Left lung (tissue), 10 donors: ENCODE measurements around the gene TMEM219. TPM values are rescaled to one million over a fixed set of nuclear protein-coding genes. Genes with fewer than 3 reads are reported as not detected.

ENCODE experiments used
- ATAC-seq: fragments of 200-7000 bp; cut with Tn5 transposase; one replicate; pipeline ENCODE4 v1.9.1; 2020; ENCODE audit warnings: moderate library complexity
- DNase-seq, 4 donors: peaks; one replicate each; pipeline ENCODE4 v3.0.0-alpha.2; 2013 to 2020
- H3K27ac ChIP-seq, 2 donors: fragments of 200-600 bp; sonication (generic) in 1 of 2; one replicate each; pipeline versions ENCODE4 v1.5.0 to v1.8.0; 2020 to 2021
- H3K27me3 ChIP-seq, 2 donors: fragments of 200-600 bp; sonication (generic) in 1 of 2; one replicate each; pipeline versions ENCODE4 v1.5.0 to v1.8.0; 2020 to 2021
- H3K36me3 ChIP-seq, 2 donors: fragments of 200-600 bp; sonication (generic) in 1 of 2; one replicate each; pipeline versions ENCODE4 v1.5.0 to v1.8.0; 2020 to 2021
- H3K4me1 ChIP-seq, 2 donors: fragments of 200-600 bp; one replicate each; pipeline ENCODE4 v1.8.0; 2021
- H3K4me3 ChIP-seq, 2 donors: fragments of 200-600 bp; sonication (generic) in 1 of 2; one replicate each; pipeline versions ENCODE4 v1.5.0 to v1.8.0; 2020 to 2021; ENCODE audit warnings: mild to moderate bottlenecking in 1 of 2
- H3K9me3 ChIP-seq, 2 donors: fragments of 200-600 bp; sonication (generic) in 1 of 2; one replicate each; pipeline versions ENCODE4 v1.5.0 to v1.8.0; 2020 to 2021
- intact Hi-C, 2 donors: fragments of 100-400 bp; cut with DNase I; formaldehyde crosslinking; loops; one replicate each; pipeline versions ENCODE4 v1.11.2 to v1.14.2; 2022
- polyA plus RNA-seq, 6 donors: library from polyadenylated mRNA; unstranded; fragments of 120-200 nt; gene quantifications; one replicate each; pipeline ENCODE4 v1.2.1, GENCODE V29; 2013; ENCODE audit not compliant: insufficient read length in 6 of 6
- total RNA-seq, 2 donors: library from RNA; stranded (reverse); fragmentation: NEBNext Ultra II Directional; extraction: Animal tissue kit (Norgen Biotek cat#: 25700); gene quantifications; one replicate each; pipeline ENCODE4 v1.2.1, GENCODE V29; 2021
- TF ChIP-seq, protein P1 (sequence below), 2 donors: fragments of 200-600 bp; sonication (generic) in 1 of 2; IDR thresholded peaks; one replicate each; pipeline versions ENCODE4 v1.5.0 to v1.8.0; 2021; ENCODE audit warnings: antibody characterized with exemption in 2 of 2
- donor health status: DM: no; HTN: yes; CAD: no.
- donor health status: DM: no; HTN: no; CAD: no.

TMEM219 gene
- total and polyA plus RNA-seq, 8 donors: 103 to 154 (median 118) TPM

DNA sequence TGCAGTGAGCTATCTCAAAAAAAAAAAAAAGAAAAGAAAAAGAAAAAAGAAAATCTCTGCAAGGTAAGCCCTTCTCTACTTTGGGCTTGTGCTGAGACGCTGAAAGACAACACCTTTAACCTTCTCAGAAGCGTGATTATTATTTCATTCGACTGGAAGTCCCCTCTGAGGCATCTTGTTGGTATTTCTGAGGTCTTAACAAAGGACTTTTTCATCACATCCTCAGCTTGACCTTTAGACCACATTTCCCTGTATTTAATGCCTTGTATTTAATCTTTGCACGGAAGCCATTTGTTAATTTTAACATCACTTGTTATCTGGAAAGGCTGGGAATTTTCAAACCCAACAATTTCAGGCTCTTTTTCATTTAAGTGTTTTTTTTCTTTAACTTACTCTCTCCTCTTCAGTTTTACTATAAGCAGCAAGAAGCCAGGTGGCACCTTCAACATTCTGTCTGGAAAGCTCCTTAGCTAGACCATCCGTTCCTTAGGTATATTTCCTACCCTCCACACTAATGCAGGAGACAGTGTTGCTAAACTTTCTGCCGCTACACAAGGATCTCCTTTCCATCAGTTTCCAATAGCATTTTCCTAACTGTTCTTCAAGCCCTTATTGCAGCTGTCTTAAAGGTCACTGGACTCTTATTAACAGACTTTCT is 46.2 kb upstream of the TMEM219 start:
- no peak for DNase-seq
- TF ChIP-seq, protein P1, sequence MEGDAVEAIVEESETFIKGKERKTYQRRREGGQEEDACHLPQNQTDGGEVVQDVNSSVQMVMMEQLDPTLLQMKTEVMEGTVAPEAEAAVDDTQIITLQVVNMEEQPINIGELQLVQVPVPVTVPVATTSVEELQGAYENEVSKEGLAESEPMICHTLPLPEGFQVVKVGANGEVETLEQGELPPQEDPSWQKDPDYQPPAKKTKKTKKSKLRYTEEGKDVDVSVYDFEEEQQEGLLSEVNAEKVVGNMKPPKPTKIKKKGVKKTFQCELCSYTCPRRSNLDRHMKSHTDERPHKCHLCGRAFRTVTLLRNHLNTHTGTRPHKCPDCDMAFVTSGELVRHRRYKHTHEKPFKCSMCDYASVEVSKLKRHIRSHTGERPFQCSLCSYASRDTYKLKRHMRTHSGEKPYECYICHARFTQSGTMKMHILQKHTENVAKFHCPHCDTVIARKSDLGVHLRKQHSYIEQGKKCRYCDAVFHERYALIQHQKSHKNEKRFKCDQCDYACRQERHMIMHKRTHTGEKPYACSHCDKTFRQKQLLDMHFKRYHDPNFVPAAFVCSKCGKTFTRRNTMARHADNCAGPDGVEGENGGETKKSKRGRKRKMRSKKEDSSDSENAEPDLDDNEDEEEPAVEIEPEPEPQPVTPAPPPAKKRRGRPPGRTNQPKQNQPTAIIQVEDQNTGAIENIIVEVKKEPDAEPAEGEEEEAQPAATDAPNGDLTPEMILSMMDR (IDR thresholded peaks at IDR 0.05): no peak

DNA sequence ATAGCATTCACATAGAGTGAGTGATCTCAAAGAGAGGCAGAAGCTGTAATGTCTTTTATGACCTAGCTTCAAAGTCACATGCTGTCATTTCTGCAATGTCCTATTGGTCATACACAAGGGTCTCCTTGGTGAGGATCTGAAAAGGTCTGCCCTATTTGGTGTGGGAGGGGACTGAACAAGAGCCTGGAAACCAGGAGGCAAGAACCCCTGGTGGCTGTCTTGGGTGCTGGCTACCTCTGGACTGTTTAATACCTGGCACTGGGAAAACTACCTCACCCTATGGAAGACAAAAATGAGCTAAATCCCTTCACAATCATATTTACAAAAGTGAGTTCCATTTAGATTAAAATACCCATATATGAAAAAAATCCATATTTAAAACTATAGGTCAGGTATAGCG is 44.9 kb upstream of the TMEM219 start:
- no peak overlapping the region for H3K27ac ChIP-seq
- no peaks in the 10 kb centered on the region for H3K27me3 ChIP-seq
- intact Hi-C loops: no loop called here
- H3K9me3 ChIP-seq: no peaks in the 10 kb centered on the region
- DNase-seq (no peak), ATAC-seq (no peak)
- H3K4me3 ChIP-seq: no peak overlapping the region
- TF ChIP-seq, protein P1 (IDR thresholded peaks at IDR 0.05): no peak
- H3K36me3 ChIP-seq: peaks cover 3 to 75% of the 10 kb centered on the region in 2 donors
- H3K4me1 ChIP-seq: no peaks in the 10 kb centered on the region

More for the DNA sequence above, 46.2 kb upstream of the TMEM219 start:
- intact Hi-C loops: no loop called here
- no peak overlapping the region for H3K4me3 ChIP-seq
- peaks cover 3 to 62% of the 10 kb centered on the region in 2 donors for H3K36me3 ChIP-seq
- no peaks in the 10 kb centered on the region for H3K9me3 ChIP-seq
- no peaks in the 10 kb centered on the region for H3K27me3 ChIP-seq
- no peaks in the 10 kb centered on the region for H3K4me1 ChIP-seq
- no peak overlapping the region for H3K27ac ChIP-seq
- ATAC-seq: no peak

DNA sequence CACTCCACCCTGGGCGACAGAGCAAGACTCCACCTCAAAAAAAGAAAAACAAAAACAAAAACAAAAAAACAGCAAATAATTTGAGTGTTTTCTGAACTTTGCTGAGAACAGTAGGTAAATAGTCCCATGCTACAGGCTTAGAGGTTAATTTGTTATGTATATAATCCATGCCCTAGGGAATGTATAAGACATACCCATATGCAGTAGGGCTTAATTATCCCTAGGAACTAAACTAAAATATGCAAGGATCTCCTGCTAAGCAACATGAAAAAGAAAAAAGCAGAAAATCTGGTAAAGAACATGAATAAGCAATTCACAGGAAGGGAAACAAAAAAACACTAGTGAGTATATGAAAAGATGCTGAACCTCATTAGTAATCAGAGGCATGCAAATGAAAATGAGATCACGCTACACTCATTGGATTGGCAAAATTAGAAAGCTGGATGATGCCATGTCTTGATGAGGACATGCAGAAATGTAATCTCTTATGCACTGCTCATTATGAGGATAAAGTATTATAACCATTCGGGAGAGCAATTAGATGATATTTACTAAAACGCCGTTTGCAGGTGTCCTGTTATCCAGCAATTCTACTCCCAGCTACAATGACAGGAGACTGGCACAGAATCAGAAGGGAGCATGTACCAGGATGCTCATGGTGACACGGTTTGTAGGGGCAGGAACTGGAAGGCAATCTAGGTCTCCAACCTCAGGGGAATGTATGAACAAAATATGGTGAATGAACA is 41.4 kb upstream of the TMEM219 start:
- TF ChIP-seq, protein P1 (IDR thresholded peaks at IDR 0.05): no peak
- no peaks in the 10 kb centered on the region for H3K9me3 ChIP-seq
- no peaks in the 10 kb centered on the region for H3K27me3 ChIP-seq
- intact Hi-C loops: loop anchor here (10.0 kb wide), 2 partner anchors 56 to 84 kb away; partner anchors contain the start of gene CDIPT (in 1 of the 2)
- H3K27ac ChIP-seq: no peak overlapping the region
- H3K4me1 ChIP-seq: peaks cover 7 to 18% of the 10 kb centered on the region in 2 donors
- no peak for DNase-seq
- H3K36me3 ChIP-seq: peaks cover 3 to 68% of the 10 kb centered on the region in 2 donors
- no peak overlapping the region for H3K4me3 ChIP-seq
- no peak for ATAC-seq

DNA sequence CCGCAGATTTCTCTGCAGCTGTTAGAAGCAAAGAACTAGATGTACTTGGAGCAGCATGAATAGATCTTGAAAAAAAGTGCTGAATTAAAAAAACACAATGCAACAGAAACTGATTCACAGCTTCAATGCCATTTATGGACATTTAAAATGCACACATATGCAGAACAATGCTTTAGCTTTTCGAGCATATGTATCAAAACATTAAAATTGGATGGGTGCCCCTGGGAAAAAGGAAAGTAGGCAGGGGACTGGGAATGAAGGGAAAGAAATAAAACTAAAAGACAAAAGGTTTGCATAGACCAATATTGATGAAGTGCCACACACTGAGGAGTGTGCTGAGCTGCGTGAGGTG is 40.9 kb upstream of the TMEM219 start:
- no peak for DNase-seq

More for the DNA sequence above, 40.9 kb upstream of the TMEM219 start:
- Histone ChIP-seq H3K4me3 (no peak overlapping the region), H3K36me3 (peaks cover 3 to 68% of the 10 kb centered on the region in 2 donors), H3K9me3 (no peaks in the 10 kb centered on the region), H3K27me3 (no peaks in the 10 kb centered on the region), H3K27ac (no peak overlapping the region), H3K4me1 (peaks cover 7 to 18% of the 10 kb centered on the region in 2 donors)
- TF ChIP-seq, protein P1 (IDR thresholded peaks at IDR 0.05): no peak
- ATAC-seq: no peak
- intact Hi-C loops: loop anchor here (10.0 kb wide), 2 partner anchors 56 to 84 kb away; partner anchors contain the start of gene CDIPT (in 1 of the 2)
